Osteoblast (primary cell): Measurements from ENCODE around the gene FAAP24. TPM values are rescaled to one million over a fixed set of nuclear protein-coding genes. Genes with fewer than 3 reads are reported as not detected.
A peak's percentile ranks its signal among the peaks of the same experiment; 100 is the strongest.
"Not testable (repeated sequence)": the region's sequence is repeated elsewhere in the genome, so short reads cannot be mapped to it uniquely, and the experiment has no call there.

Experiments used
- DNase-seq: peaks from one replicate; pipeline ENCODE4 v3.0.0; 2011; ENCODE audit warnings: low spot score, mixed read lengths; ENCODE audit not compliant: insufficient read length; ENCODE audit errors: missing footprints
- H2AFZ ChIP-seq: 2 replicates; pipeline ENCODE4 v1.6.0; 2011; ENCODE audit warnings: mild to moderate bottlenecking, low read length
- H3K27ac ChIP-seq: 2 replicates; pipeline ENCODE4 v1.5.1; 2011; ENCODE audit warnings: mild to moderate bottlenecking, low read depth, low read length, moderate library complexity
- H3K27me3 ChIP-seq: 2 replicates; pipeline ENCODE4 v1.6.0; 2012; ENCODE audit warnings: mild to moderate bottlenecking, control low read depth, inconsistent platforms, low read length, moderate library complexity; ENCODE audit not compliant: insufficient read depth
- H3K36me3 ChIP-seq: 2 replicates; pipeline ENCODE4 v1.5.1; 2011; ENCODE audit warnings: mild to moderate bottlenecking, low read length, control low read depth, moderate library complexity; ENCODE audit not compliant: insufficient read depth
- H3K4me1 ChIP-seq: 2 replicates; pipeline ENCODE4 v1.5.1; 2011; ENCODE audit warnings: mild to moderate bottlenecking, low read length, control low read depth, moderate library complexity; ENCODE audit not compliant: insufficient read depth
- H3K4me2 ChIP-seq: 2 replicates; pipeline ENCODE4 v1.6.0; 2011; ENCODE audit warnings: mild to moderate bottlenecking, low read length; ENCODE audit not compliant: insufficient read depth
- H3K4me3 ChIP-seq: fragments of 200-600 bp; sonication (generic); 3 replicates; pipeline ENCODE4 v1.5.1; 2012; ENCODE audit warnings: mild to moderate bottlenecking, low read length, inconsistent platforms; ENCODE audit not compliant: insufficient read depth
- H3K79me2 ChIP-seq: 2 replicates; pipeline ENCODE4 v1.6.0; 2012; ENCODE audit warnings: mild to moderate bottlenecking, low read length, control low read depth, inconsistent platforms; ENCODE audit not compliant: insufficient read depth
- H3K9me3 ChIP-seq: 2 replicates; pipeline ENCODE4 v1.5.1; 2011; ENCODE audit warnings: low read depth, low read length, control low read depth
- H4K20me1 ChIP-seq: 2 replicates; pipeline ENCODE4 v1.6.0; 2012; ENCODE audit warnings: mild to moderate bottlenecking, low read length, control low read depth; ENCODE audit not compliant: insufficient read depth
- CTCF ChIP-seq: IDR thresholded peaks from 2 replicates; pipeline ENCODE4 v1.5.1; 2011; ENCODE audit warnings: mild to moderate bottlenecking, low read depth, low read length, moderate library complexity; ENCODE audit errors: extremely low read depth
- total RNA-seq: library from RNA; depleted of rRNA; stranded (reverse); fragments of >200 nt; gene quantifications from 2 replicates; pipeline ENCODE4 v1.2.3, GENCODE V29; 2012

FAAP24 gene
- total RNA-seq, 1 donor: 3.6 TPM

- no peak overlapping the region for H3K4me2 ChIP-seq
- no peaks in the 10 kb centered on the region for H4K20me1 ChIP-seq
- no peaks in the 10 kb centered on the region for H3K4me1 ChIP-seq
- DNase-seq: no peak
- H3K36me3 ChIP-seq: no peaks in the 10 kb centered on the region
- no peak for TF ChIP-seq CTCF
- H3K27me3 ChIP-seq: no peaks in the 10 kb centered on the region
- no peak overlapping the region for H3K27ac ChIP-seq
- no peak overlapping the region for H3K4me3 ChIP-seq
- H3K79me2 ChIP-seq: no peaks in the 10 kb centered on the region
- H3K9me3 ChIP-seq: no peaks in the 10 kb centered on the region
- no peak overlapping the region for H2AFZ ChIP-seq
Observed at GRCh38 chr19:33000510-33000909, 28.5 kb downstream of the FAAP24 start.

- Histone ChIP-seq H3K4me3 (no peak overlapping the region), H3K36me3 (no peaks in the 10 kb centered on the region), H3K4me2 (no peak overlapping the region), H3K27ac (no peak overlapping the region), H2AFZ (no peak overlapping the region), H3K4me1 (no peaks in the 10 kb centered on the region), H3K27me3 (no peaks in the 10 kb centered on the region), H3K9me3 (no peaks in the 10 kb centered on the region), H3K79me2 (no peaks in the 10 kb centered on the region), H4K20me1 (no peaks in the 10 kb centered on the region)
- DNase-seq: no peak
- no peak for TF ChIP-seq CTCF
Observed at GRCh38 chr19:33000910-33001309, 28.9 kb downstream of the FAAP24 start.

GRCh38 chr19:33002126-33002865 is 30.3 kb downstream of the FAAP24 start:
- not testable (repeated sequence) for H3K36me3 ChIP-seq, H3K4me3 ChIP-seq, H3K27ac ChIP-seq, H3K27me3 ChIP-seq, H3K79me2 ChIP-seq, H2AFZ ChIP-seq, H4K20me1 ChIP-seq, H3K4me2 ChIP-seq, H3K4me1 ChIP-seq, H3K9me3 ChIP-seq
- peak; percentile 29 for DNase-seq

GRCh38 chr19:33003424-33004024 is 31.5 kb downstream of the FAAP24 start:
- H3K27me3 ChIP-seq, DNase-seq, H3K9me3 ChIP-seq, H3K4me3 ChIP-seq, H3K4me2 ChIP-seq, H3K36me3 ChIP-seq, H3K4me1 ChIP-seq, H3K79me2 ChIP-seq, H2AFZ ChIP-seq, H4K20me1 ChIP-seq, H3K27ac ChIP-seq: not testable (repeated sequence)

- Histone ChIP-seq H2AFZ (no peak overlapping the region), H4K20me1 (no peaks in the 10 kb centered on the region), H3K4me3 (no peak overlapping the region), H3K4me1 (no peaks in the 10 kb centered on the region), H3K27ac (no peak overlapping the region), H3K27me3 (no peaks in the 10 kb centered on the region), H3K4me2 (no peak overlapping the region), H3K9me3 (no peaks in the 10 kb centered on the region), H3K79me2 (no peaks in the 10 kb centered on the region), H3K36me3 (no peaks in the 10 kb centered on the region)
- TF ChIP-seq CTCF: no peak
- no peak for DNase-seq
Observed at GRCh38 chr19:33005440-33005839, 33.4 kb downstream of the FAAP24 start.
